ENCODE results near the gene PEPD. TPM values are rescaled to one million over a fixed set of nuclear protein-coding genes. Genes with fewer than 3 reads are reported as not detected.

The PEPD gene
- total RNA-seq, 2 donors from 2014 or later, result 52.2 to 67.9 TPM

DNA sequence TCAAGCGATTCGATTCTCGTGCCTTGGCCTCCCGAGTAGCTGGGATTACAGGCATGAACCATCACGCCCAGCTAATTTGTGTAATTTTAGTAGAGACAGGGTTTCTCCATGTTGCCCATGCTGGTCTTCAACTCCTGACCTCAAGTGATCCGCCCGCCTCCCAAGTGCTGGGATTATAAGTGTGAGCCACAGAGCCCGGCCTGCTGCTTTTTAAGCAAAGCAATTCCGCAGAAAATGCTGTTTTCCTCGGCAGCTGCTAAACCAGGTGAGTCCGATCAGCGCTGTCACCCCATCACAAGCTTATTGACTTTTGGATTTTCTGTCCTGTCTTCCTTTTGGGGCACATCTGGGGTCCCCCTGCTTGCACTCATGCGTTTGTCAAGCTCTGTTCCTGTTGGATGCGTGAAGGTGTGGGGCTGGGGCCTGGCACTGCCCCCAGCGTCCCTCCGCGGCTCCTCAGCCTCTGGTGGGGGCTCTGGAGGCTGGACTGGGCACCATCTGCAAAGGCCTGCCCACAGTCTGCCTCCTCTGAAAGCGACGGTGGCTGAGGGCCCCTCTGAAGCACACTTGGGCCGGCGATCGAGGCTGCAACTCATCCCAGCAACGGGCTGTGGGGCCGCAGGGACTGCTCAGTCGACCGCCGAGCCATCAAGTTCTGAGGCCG lies 122.4 kb downstream of the PEPD start:
- Histone ChIP-seq H3K9ac (ENCODE audit: extremely low read depth, low read length, poor library complexity, severe bottlenecking) (no peak overlapping the region), H3K4me3 (ENCODE audit: low read length) (no peak overlapping the region), H3K9me3 (ENCODE audit: control insufficient read depth, low read length) (no peaks in the 10 kb centered on the region), H3K36me3 (ENCODE audit: control insufficient read depth, insufficient read depth, low read length) (no peaks in the 10 kb centered on the region), H3K27ac (ENCODE audit: low read depth, low read length) (no peak overlapping the region), H3K4me1 (ENCODE audit: control insufficient read depth, insufficient read depth, low read length) (peaks cover 4% of the 10 kb centered on the region), H3K27me3 (ENCODE audit: control insufficient read depth, insufficient read depth, low read length, poor library complexity, severe bottlenecking) (no peaks in the 10 kb centered on the region)
- DNase-seq, result no peak
- WGBS, 2 experiments (ENCODE audit: insufficient coverage in 1 of 2, insufficient read length in 1 of 2), result 91 to 94% methylated on average over 23 to 28 of the region's 28 CpGs
- Mint-ChIP-seq H3K27me3 (ENCODE audit: insufficient read depth) (no peaks in the 10 kb centered on the region), H3K27ac (no peak overlapping the region), H3K9me3 (no peaks in the 10 kb centered on the region), H3K36me3 (ENCODE audit: low read depth) (no peaks in the 10 kb centered on the region), H3K4me3 (no peak overlapping the region), H3K4me1 (no peaks in the 10 kb centered on the region)
- no peak for TF ChIP-seq CTCF (conservative IDR thresholded peaks at IDR 0.05)

GRCh38 chr19:33398361-33399060 lies 123.1 kb downstream of the PEPD start:
- peak overlapping the region; percentile 76 for H3K27ac Mint-ChIP-seq
- peaks cover 2% of the 10 kb centered on the region for H3K4me1 Mint-ChIP-seq
- WGBS, 2 experiments (ENCODE audit: insufficient coverage in 1 of 2, insufficient read length in 1 of 2), result 92 to 94% methylated on average over 16 to 19 of the region's 19 CpGs
- Histone ChIP-seq H3K27ac (ENCODE audit: low read depth, low read length) (no peak overlapping the region), H3K4me1 (ENCODE audit: control insufficient read depth, insufficient read depth, low read length) (peaks cover 4% of the 10 kb centered on the region), H3K36me3 (ENCODE audit: control insufficient read depth, insufficient read depth, low read length) (no peaks in the 10 kb centered on the region), H3K9me3 (ENCODE audit: control insufficient read depth, low read length) (no peaks in the 10 kb centered on the region), H3K4me3 (ENCODE audit: low read length) (no peak overlapping the region), H3K9ac (ENCODE audit: extremely low read depth, low read length, poor library complexity, severe bottlenecking) (no peak overlapping the region), H3K27me3 (ENCODE audit: control insufficient read depth, insufficient read depth, low read length, poor library complexity, severe bottlenecking) (no peaks in the 10 kb centered on the region)
- peak; percentile 21 for TF ChIP-seq CTCF (conservative IDR thresholded peaks at IDR 0.05)
- no peaks in the 10 kb centered on the region for H3K27me3 Mint-ChIP-seq (ENCODE audit: insufficient read depth)
- H3K9me3 Mint-ChIP-seq, result no peaks in the 10 kb centered on the region
- DNase-seq, result no peak
- no peaks in the 10 kb centered on the region for H3K36me3 Mint-ChIP-seq (ENCODE audit: low read depth)
- H3K4me3 Mint-ChIP-seq, result no peak overlapping the region

DNA sequence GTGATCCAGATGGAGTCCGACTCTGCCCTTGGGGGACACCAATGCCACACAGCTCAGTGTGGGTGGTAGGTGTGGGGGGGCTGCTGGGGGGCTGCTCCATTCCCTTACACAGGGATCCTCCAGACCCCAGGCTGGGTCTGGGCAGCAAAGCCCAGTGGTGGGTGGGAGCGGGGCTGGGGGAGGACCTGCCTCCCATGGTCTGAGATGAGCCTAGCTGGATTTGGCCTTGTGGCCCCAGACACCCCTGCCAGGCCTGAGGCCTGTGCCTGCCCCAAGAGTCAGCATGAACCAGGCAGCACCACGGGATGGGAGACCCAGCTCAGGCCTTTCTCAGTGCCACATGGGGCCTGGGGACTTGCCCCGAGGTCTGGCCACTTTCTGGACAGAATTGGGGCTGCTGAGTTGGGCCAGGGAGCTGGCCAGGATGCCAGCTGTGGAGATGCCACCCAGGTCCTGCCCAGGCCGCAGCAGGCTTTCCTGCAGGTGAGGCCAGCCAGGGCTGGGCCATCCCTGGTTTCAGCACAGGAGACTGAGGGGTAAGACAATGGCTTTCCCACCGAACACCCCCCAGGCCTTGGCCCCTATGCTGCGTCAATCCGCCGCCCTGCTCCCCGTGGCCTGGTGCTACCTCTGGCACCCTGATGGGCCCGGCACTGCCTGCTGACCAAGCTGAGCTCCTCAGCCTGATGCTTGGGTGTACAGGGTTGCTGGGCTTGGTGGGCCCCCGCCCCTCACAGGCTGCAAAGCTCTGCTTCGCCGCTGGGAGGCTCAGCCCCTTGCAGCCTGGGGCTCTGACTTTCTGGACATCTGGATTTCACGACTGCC lies 123.8 kb downstream of the PEPD start:
- no peaks in the 10 kb centered on the region for H3K36me3 Mint-ChIP-seq (ENCODE audit: low read depth)
- no peaks in the 10 kb centered on the region for H3K9me3 ChIP-seq (ENCODE audit: control insufficient read depth, low read length)
- H3K9me3 Mint-ChIP-seq, result no peaks in the 10 kb centered on the region
- peak; percentile 71 for TF ChIP-seq CTCF (conservative IDR thresholded peaks at IDR 0.05)
- peaks cover 5% of the 10 kb centered on the region for H3K4me1 Mint-ChIP-seq
- WGBS, 2 experiments (ENCODE audit: insufficient coverage in 1 of 2, insufficient read length in 1 of 2), result 73 to 78% methylated on average over 8 to 15 of the region's 15 CpGs
- no peak overlapping the region for H3K27ac ChIP-seq (ENCODE audit: low read depth, low read length)
- H3K36me3 ChIP-seq (ENCODE audit: control insufficient read depth, insufficient read depth, low read length), result no peaks in the 10 kb centered on the region
- DNase-seq, result peak; percentile 80
- no peaks in the 10 kb centered on the region for H3K27me3 Mint-ChIP-seq (ENCODE audit: insufficient read depth)
- no peak overlapping the region for H3K9ac ChIP-seq (ENCODE audit: extremely low read depth, low read length, poor library complexity, severe bottlenecking)
- no peak overlapping the region for H3K4me3 ChIP-seq (ENCODE audit: low read length)
- peaks cover 4% of the 10 kb centered on the region for H3K4me1 ChIP-seq (ENCODE audit: control insufficient read depth, insufficient read depth, low read length)
- H3K27me3 ChIP-seq (ENCODE audit: control insufficient read depth, insufficient read depth, low read length, poor library complexity, severe bottlenecking), result no peaks in the 10 kb centered on the region
- no peak overlapping the region for H3K4me3 Mint-ChIP-seq
- peak overlapping the region; percentile 76 for H3K27ac Mint-ChIP-seq

Measured in endodermal cell (in vitro differentiated cells).